Body of pancreas (tissue), 4 donors: ENCODE measurements around the gene C4orf54. TPM values are rescaled to one million over a fixed set of nuclear protein-coding genes. Genes with fewer than 3 reads are reported as not detected.

Experiments
- ATAC-seq: fragments of 150-250 bp; one replicate; pipeline ENCODE4 v1.9.1; 2016
- DNase-seq, 4 donors: peaks; one replicate each; pipeline ENCODE4 v3.0.0-alpha.2; 2019
- H3K27ac ChIP-seq, 4 donors: fragments of 200-600 bp; sonication (generic); 1 replicate in 3 of 4; 2 replicates in 1 of 4; pipeline versions ENCODE4 v1.5.1 to v1.6.1; 2016 to 2019; ENCODE audit warnings: mild to moderate bottlenecking in 1 of 4, mixed read lengths in 1 of 4, moderate library complexity in 1 of 4
- H3K27me3 ChIP-seq, 2 donors: fragments of 200-600 bp; sonication (generic); one replicate each; pipeline ENCODE4 v1.6.0; 2016; ENCODE audit warnings: mild to moderate bottlenecking in 1 of 2
- H3K36me3 ChIP-seq, 2 donors: fragments of 200-600 bp; sonication (generic); replicated peaks in 1 of 2; 2 replicates each; pipeline ENCODE4 v1.5.1; 2016; ENCODE audit warnings: low read depth in 2 of 2; ENCODE audit not compliant: insufficient read depth in 1 of 2
- H3K4me1 ChIP-seq: fragments of 200-600 bp; sonication (generic); one replicate; pipeline ENCODE4 v1.6.0; 2016
- H3K4me3 ChIP-seq, 2 donors: fragments of 200-600 bp; sonication (generic); 1 replicate in 1 of 2; 2 replicates in 1 of 2; pipeline ENCODE4 v1.5.1; 2016 to 2019
- H3K9me3 ChIP-seq, 3 donors: fragments of 200-600 bp; sonication (generic); 1 replicate in 2 of 3; 2 replicates in 1 of 3; pipeline ENCODE4 v1.5.1; 2016
- CTCF ChIP-seq, 7 experiments: fragments of 450-650 bp in 4 of 7; fragments of 200-600 bp in 3 of 7; sonication (generic) in 3 of 7; IDR thresholded peaks; one replicate each; pipeline ENCODE4 v1.5.1; 2016 to 2019; ENCODE audit warnings: antibody characterized with exemption in 7 of 7
- POLR2A ChIP-seq, 3 donors: fragments of 450-650 bp; IDR thresholded peaks; one replicate each; pipeline ENCODE4 v1.6.1; 2016; ENCODE audit warnings: antibody characterized with exemption in 3 of 3, mild to moderate bottlenecking in 2 of 3
- WGBS, 2 donors: methylation state at CpG; one replicate each; pipeline ENCODE4 v1.1.5; 2017; 5-methylcytosine and 5-hydroxymethylcytosine counted together
- intact Hi-C: fragments of 100-400 bp; cut with DNase I; formaldehyde crosslinking; loops from one replicate; pipeline ENCODE4 v1.15.1; 2023
- total RNA-seq, 2 donors: library from RNA; depleted of rRNA; stranded (reverse); fragments of >200 nt; gene quantifications; one replicate each; pipeline ENCODE4 v1.1.0, GENCODE V29; 2016

C4orf54 gene
- total RNA-seq, 2 donors from 2014 or later: under 0.01 TPM; not detected in 1

GRCh38 chr4:99690472-99690871 is 32.8 kb upstream of the C4orf54 start:
- H3K27me3 ChIP-seq: no peaks in the 10 kb centered on the region
- intact Hi-C loops: no loop called here
- TF ChIP-seq POLR2A (IDR thresholded peaks at IDR 0.05) (no peak), CTCF (IDR thresholded peaks at IDR 0.05) (no peak)

GRCh38 chr4:99687120-99687519 is 29.5 kb upstream of the C4orf54 start:
- ATAC-seq (no peak), DNase-seq (no peak)
- Histone ChIP-seq H3K9me3 (no peaks in the 10 kb centered on the region), H3K4me3 (no peak overlapping the region), H3K27me3 (no peaks in the 10 kb centered on the region), H3K4me1 (no peaks in the 10 kb centered on the region), H3K36me3 (no peaks in the 10 kb centered on the region), H3K27ac (no peak overlapping the region)
- WGBS, 2 donors: 50 to 59% methylated on average over 1 of the region's 1 CpG
- TF ChIP-seq CTCF (IDR thresholded peaks at IDR 0.05) (no peak), POLR2A (IDR thresholded peaks at IDR 0.05) (no peak)
- intact Hi-C loops: no loop called here

More at GRCh38 chr4:99690472-99690871, 32.8 kb upstream of the C4orf54 start:
- ATAC-seq (no peak), DNase-seq (no peak)
- no peaks in the 10 kb centered on the region for H3K9me3 ChIP-seq
- no peak overlapping the region for H3K27ac ChIP-seq
- H3K36me3 ChIP-seq: no peaks in the 10 kb centered on the region
- no peak overlapping the region for H3K4me3 ChIP-seq
- no peaks in the 10 kb centered on the region for H3K4me1 ChIP-seq

GRCh38 chr4:99685234-99685633 is 27.6 kb upstream of the C4orf54 start:
- no peaks in the 10 kb centered on the region for H3K4me1 ChIP-seq
- H3K4me3 ChIP-seq: no peak overlapping the region
- intact Hi-C loops: no loop called here
- H3K9me3 ChIP-seq: no peaks in the 10 kb centered on the region
- DNase-seq (no peak), ATAC-seq (no peak)
- H3K27me3 ChIP-seq: no peaks in the 10 kb centered on the region
- no peak overlapping the region for H3K27ac ChIP-seq
- WGBS, 2 donors: 98 to 100% methylated on average over 2 of the region's 2 CpGs
- TF ChIP-seq CTCF (IDR thresholded peaks at IDR 0.05) (no peak), POLR2A (IDR thresholded peaks at IDR 0.05) (no peak)
- H3K36me3 ChIP-seq: no peaks in the 10 kb centered on the region

- WGBS, 2 donors: 67 to 76% methylated on average over 4 of the region's 4 CpGs
Measured at GRCh38 chr4:99683895-99684294, 26.3 kb upstream of the C4orf54 start.

More at GRCh38 chr4:99683895-99684294, 26.3 kb upstream of the C4orf54 start:
- no peaks in the 10 kb centered on the region for H3K27me3 ChIP-seq
- peaks cover 9% of the 10 kb centered on the region for H3K4me1 ChIP-seq
- H3K36me3 ChIP-seq: no peaks in the 10 kb centered on the region
- TF ChIP-seq POLR2A (IDR thresholded peaks at IDR 0.05) (no peak), CTCF (IDR thresholded peaks at IDR 0.05) (no peak)
- DNase-seq (no peak), ATAC-seq (no peak)
- H3K27ac ChIP-seq: no peak overlapping the region
- H3K4me3 ChIP-seq: no peak overlapping the region
- intact Hi-C loops: no loop called here
- H3K9me3 ChIP-seq: no peaks in the 10 kb centered on the region
